ENCODE measurements around the gene NT5DC3. TPM values are rescaled to one million over a fixed set of nuclear protein-coding genes. Genes with fewer than 3 reads are reported as not detected.

The NT5DC3 gene
- total RNA-seq, 1 donor = 22.9 TPM

DNA sequence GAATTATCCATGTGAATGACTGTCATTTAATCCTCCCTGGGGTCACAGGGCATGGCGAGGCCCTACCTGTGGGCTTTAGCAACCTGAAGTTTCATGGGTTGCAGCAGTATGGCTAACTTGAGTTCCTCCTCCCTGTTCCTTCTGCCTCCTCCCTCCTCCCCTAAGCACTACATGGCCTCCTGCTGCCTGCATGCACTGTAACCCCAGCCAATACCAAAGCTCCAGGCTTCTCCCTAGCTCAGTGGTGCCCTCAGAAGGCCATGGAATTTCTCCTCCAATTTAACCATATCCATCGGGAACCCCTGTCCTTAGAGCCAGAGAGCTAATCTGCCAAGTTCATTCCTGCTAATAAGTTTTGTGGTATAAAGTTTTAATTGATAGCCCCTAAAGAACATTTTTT, 95.1 kb downstream of the NT5DC3 start:
- DNase-seq (ENCODE audit: low read depth) = no peak
- TF ChIP-seq, protein P1, sequence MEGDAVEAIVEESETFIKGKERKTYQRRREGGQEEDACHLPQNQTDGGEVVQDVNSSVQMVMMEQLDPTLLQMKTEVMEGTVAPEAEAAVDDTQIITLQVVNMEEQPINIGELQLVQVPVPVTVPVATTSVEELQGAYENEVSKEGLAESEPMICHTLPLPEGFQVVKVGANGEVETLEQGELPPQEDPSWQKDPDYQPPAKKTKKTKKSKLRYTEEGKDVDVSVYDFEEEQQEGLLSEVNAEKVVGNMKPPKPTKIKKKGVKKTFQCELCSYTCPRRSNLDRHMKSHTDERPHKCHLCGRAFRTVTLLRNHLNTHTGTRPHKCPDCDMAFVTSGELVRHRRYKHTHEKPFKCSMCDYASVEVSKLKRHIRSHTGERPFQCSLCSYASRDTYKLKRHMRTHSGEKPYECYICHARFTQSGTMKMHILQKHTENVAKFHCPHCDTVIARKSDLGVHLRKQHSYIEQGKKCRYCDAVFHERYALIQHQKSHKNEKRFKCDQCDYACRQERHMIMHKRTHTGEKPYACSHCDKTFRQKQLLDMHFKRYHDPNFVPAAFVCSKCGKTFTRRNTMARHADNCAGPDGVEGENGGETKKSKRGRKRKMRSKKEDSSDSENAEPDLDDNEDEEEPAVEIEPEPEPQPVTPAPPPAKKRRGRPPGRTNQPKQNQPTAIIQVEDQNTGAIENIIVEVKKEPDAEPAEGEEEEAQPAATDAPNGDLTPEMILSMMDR (IDR thresholded peaks at IDR 0.05; ENCODE audit: insufficient read depth, low read depth, low read length) = no peak

DNA sequence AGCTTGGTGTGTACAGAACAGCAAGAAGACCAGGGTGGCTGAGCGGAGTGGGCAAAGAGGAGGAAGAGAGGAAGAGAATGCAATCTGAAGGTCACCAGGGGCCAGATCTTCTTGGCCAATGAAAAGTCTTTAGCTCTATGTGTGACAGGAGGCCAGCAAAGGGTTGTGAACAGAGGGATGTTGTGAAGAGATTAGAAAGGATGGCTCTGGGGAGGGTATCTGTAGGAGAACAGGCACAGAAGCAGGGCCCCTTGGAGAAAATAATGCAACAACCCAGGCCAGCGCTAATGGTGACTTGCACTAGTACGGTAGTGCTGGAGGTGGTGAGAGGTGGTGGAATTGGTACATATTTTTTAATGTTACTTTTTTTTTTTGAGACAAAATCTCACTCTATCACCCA, 97.2 kb downstream of the NT5DC3 start:
- no peak overlapping the region for H3K4me3 ChIP-seq (ENCODE audit: low read depth, low read length)
- no peak for DNase-seq (ENCODE audit: low read depth)
- TF ChIP-seq, protein P1 (IDR thresholded peaks at IDR 0.05; ENCODE audit: insufficient read depth, low read depth, low read length) = no peak

More for the DNA sequence above, 95.1 kb downstream of the NT5DC3 start:
- no peak overlapping the region for H3K4me3 ChIP-seq (ENCODE audit: low read depth, low read length)

DNA sequence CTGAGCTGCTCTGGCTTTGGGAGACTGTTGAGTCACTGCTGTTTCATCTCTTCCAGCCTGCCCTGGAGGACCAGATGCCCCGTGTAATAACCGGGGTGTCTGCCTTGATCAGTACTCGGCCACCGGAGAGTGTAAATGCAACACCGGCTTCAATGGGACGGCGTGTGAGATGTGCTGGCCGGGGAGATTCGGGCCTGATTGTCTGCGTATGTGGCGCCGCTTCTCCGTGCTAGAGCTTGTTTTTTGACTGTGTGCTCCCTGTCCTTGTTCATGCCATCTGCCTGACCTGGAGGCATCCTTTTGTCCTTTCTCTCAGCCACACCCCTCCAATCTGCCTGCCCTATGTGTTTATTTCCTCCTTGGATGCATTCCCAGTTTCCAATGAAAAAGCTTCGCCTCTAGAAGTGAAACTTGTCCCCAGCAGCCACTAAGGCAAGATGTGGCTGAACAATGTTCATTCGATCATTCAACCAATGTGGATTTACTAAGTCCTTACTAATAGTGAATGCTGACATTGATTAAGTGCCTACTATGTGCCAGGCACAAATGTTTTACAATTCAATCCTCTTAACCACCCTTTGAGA, 98.6 kb downstream of the NT5DC3 start:
- TF ChIP-seq, protein P1 (IDR thresholded peaks at IDR 0.05; ENCODE audit: insufficient read depth, low read depth, low read length) = no peak
- H3K4me3 ChIP-seq (ENCODE audit: low read depth, low read length) = no peak overlapping the region
- DNase-seq (ENCODE audit: low read depth) = peak; percentile 18

DNA sequence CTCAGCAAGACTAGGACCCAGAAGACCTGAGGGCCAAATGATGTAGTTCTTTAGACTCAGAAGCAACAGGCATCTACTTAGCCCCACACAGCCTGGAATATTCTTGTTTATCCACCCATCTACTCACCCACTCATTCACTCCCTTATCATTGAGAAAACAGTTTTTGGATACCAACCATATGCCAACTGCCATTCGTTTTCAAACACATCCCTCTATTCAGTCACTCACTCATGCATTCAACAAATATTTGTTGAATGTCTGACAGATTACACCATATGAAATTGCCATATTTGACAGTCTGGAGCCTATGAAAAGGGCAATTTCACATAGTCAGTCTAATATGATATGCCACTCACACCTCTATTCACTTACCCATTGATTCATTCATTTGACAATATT, 103.2 kb downstream of the NT5DC3 start:
- TF ChIP-seq, protein P1 (IDR thresholded peaks at IDR 0.05; ENCODE audit: insufficient read depth, low read depth, low read length) = no peak
- H3K4me3 ChIP-seq (ENCODE audit: low read depth, low read length) = no peak overlapping the region
- no peak for DNase-seq (ENCODE audit: low read depth)

DNA sequence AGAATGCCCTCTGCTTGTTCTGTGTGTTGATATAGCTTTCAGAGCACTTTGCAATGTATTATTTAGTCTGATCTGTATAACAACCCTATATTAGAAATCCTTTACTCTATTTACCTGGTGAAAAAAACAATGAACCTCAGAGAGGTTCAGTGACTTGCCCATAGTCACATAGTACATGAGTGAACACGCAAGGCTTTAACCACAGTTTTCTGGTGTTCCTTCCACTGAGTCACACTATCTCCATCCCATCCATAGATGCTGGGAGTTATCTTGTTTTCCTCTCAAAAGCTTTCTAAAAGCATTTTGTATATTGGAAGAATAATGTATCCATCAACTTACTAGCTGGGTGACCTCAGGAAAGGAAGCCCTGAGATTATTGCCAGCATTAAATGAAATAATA, 104.5 kb downstream of the NT5DC3 start:
- TF ChIP-seq, protein P1 (IDR thresholded peaks at IDR 0.05; ENCODE audit: insufficient read depth, low read depth, low read length) = no peak
- DNase-seq (ENCODE audit: low read depth) = no peak
- no peak overlapping the region for H3K4me3 ChIP-seq (ENCODE audit: low read depth, low read length)

DNA sequence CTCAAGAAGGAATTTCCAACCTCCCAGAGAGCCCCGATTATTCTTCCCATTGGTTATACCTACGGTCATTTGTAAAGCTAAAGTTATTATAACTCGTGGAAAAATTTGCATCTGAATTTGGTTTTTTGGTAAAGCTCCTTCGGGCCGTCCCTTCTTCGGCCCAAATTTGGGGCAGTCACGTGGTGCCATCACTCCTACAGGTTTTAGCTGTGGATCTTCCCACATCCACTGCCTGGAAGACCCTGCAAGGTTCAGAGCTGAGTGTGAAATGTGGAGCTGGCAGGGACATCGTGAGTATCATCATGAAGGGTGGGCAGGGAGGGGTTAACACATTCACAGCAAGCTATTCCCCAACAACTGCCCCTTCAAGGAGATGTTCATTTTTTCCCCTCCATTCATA, 105.7 kb downstream of the NT5DC3 start:
- DNase-seq (ENCODE audit: low read depth) = no peak
- TF ChIP-seq, protein P1 (IDR thresholded peaks at IDR 0.05; ENCODE audit: insufficient read depth, low read depth, low read length) = no peak

DNA sequence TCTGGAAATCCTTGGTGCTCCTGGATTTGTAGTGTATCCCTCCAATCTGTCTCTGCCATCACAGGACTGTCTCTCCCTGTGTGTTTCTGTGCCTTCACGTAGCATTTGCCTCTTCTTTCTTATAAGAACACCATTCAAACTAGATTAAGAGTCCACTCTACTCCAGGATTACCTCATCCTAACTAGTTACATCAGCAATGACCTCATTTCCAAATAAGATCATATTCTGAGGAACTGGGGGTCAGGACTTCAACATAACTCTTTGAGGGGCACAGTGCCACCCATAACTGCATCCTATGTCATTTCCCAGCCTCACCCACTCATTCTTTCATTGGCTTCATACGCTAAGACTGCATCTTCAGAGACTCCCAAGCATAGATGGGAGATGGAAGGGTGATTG, 106.2 kb downstream of the NT5DC3 start:
- TF ChIP-seq, protein P1 (IDR thresholded peaks at IDR 0.05; ENCODE audit: insufficient read depth, low read depth, low read length) = no peak
- no peak overlapping the region for H3K4me3 ChIP-seq (ENCODE audit: low read depth, low read length)
- DNase-seq (ENCODE audit: low read depth) = no peak

More for the DNA sequence above, 105.7 kb downstream of the NT5DC3 start:
- H3K4me3 ChIP-seq (ENCODE audit: low read depth, low read length) = no peak overlapping the region

Measured in fibroblast of villous mesenchyme (primary cell).